Hepatocyte (in vitro differentiated cells): ENCODE data around the gene TMEM26. TPM values are rescaled to one million over a fixed set of nuclear protein-coding genes. Genes with fewer than 3 reads are reported as not detected.

Experiments used
- DNase-seq: peaks from one replicate; pipeline ENCODE4 v3.0.0-alpha.2; 2016; ENCODE audit warnings: low spot score
- H2AFZ ChIP-seq: fragments of 200-600 bp; sonication (generic); 2 replicates; pipeline ENCODE4 v1.6.0; 2016; ENCODE audit warnings: antibody characterized with exemption, mild to moderate bottlenecking
- H3K27ac ChIP-seq: fragments of 200-600 bp; sonication (generic); 2 replicates; pipeline ENCODE4 v1.5.1; 2016; ENCODE audit warnings: mild to moderate bottlenecking
- H3K27me3 ChIP-seq: fragments of 200-600 bp; sonication (generic); 2 replicates; pipeline ENCODE4 v1.6.1; 2016
- H3K36me3 ChIP-seq: fragments of 200-600 bp; sonication (generic); replicated peaks from 2 replicates; pipeline ENCODE4 v1.5.1; 2016; ENCODE audit warnings: low read depth; ENCODE audit not compliant: insufficient read depth
- H3K4me1 ChIP-seq: fragments of 200-600 bp; sonication (generic); 2 replicates; pipeline ENCODE4 v1.5.1; 2016; ENCODE audit warnings: mild to moderate bottlenecking, moderate library complexity; ENCODE audit not compliant: insufficient read depth
- H3K4me2 ChIP-seq: fragments of 200-600 bp; sonication (generic); 2 replicates; pipeline ENCODE4 v1.6.0; 2016
- H3K4me3 ChIP-seq: fragments of 200-600 bp; sonication (generic); 2 replicates; pipeline ENCODE4 v1.5.1; 2016; ENCODE audit warnings: mild to moderate bottlenecking
- H3K79me2 ChIP-seq: fragments of 200-600 bp; sonication (generic); 2 replicates; pipeline ENCODE4 v1.6.0; 2017; ENCODE audit warnings: mild to moderate bottlenecking
- H3K9me2 ChIP-seq: fragments of 200-600 bp; sonication (generic); replicated peaks from 2 replicates; pipeline ENCODE4 v1.6.0; 2017; ENCODE audit warnings: mild to moderate bottlenecking; ENCODE audit not compliant: insufficient read depth
- H3K9me3 ChIP-seq: fragments of 200-600 bp; sonication (generic); 2 replicates; pipeline ENCODE4 v1.5.1; 2016; ENCODE audit warnings: low read depth, mild to moderate bottlenecking
- H4K20me1 ChIP-seq: fragments of 200-600 bp; sonication (generic); 2 replicates; pipeline ENCODE4 v1.6.0; 2016; ENCODE audit warnings: mild to moderate bottlenecking; ENCODE audit not compliant: insufficient read depth, poor library complexity, severe bottlenecking
- CTCF ChIP-seq: fragments of 200-600 bp; sonication (generic); IDR thresholded peaks from 2 replicates; pipeline ENCODE4 v1.5.1; 2016; ENCODE audit warnings: antibody characterized with exemption, mild to moderate bottlenecking; ENCODE audit not compliant: poor library complexity
- EZH2 ChIP-seq: fragments of 200-600 bp; sonication (generic); IDR thresholded peaks from 2 replicates; pipeline ENCODE4 v1.6.1; 2016; ENCODE audit warnings: antibody characterized with exemption, mild to moderate bottlenecking, borderline replicate concordance
- EZH2phosphoT487 ChIP-seq: fragments of 200-600 bp; sonication (generic); IDR thresholded peaks from one replicate; pipeline ENCODE4 v1.6.1; 2018; ENCODE audit warnings: antibody characterized with exemption, mild to moderate bottlenecking, low read depth, moderate library complexity; ENCODE audit not compliant: unreplicated experiment, severe bottlenecking
- WGBS: methylation state at CpG from one replicate; pipeline ENCODE4 v1.1.6; 2016; ENCODE audit warnings: low lambda C conversion rate; ENCODE audit errors: missing lambda C conversion rate; 5-methylcytosine and 5-hydroxymethylcytosine counted together
- polyA plus RNA-seq: library from polyadenylated mRNA; unstranded; fragments of >200 nt; fragmentation: Nextera tagmentation; extraction: Ambion mirVana; gene quantifications from 2 replicates; pipeline ENCODE4 v1.2.1, GENCODE V29; 2016
- total RNA-seq: library from RNA; depleted of rRNA; stranded (reverse); fragments of >200 nt; gene quantifications from 2 replicates; pipeline ENCODE4 v1.2.3, GENCODE V29; 2014

Gene TMEM26
- total RNA-seq (2.2 and 3.3 TPM in 2 replicates), polyA plus RNA-seq (0.27 and 0.39 TPM in 2 replicates)

GRCh38 chr10:61452655-61453641, at the start of gene TMEM26:
TSS of gene TMEM26 (minus strand) at chr10:61453381. CDS start at chr10:61453081, 300 bp downstream.
- Histone ChIP-seq H3K4me3 (peak within 1 kb of the TSS; percentile 70), H3K79me2 (no peaks in the 10 kb centered on the region), H3K4me1 (peaks cover 5% of the 10 kb centered on the region), H3K9me3 (no peaks in the 10 kb centered on the region), H3K36me3 (no peaks in the 10 kb centered on the region), H4K20me1 (no peaks in the 10 kb centered on the region), H3K27ac (no peak within 1 kb of the TSS), H3K9me2 (no peaks in the 10 kb centered on the region), H3K4me2 (peak within 1 kb of the TSS; percentile 93), H3K27me3 (peaks cover 42% of the 10 kb centered on the region), H2AFZ (peak within 1 kb of the TSS; percentile 72)
- WGBS = 3% methylated on average over 50 of the region's 58 CpGs
- peak; percentile 60 for DNase-seq
- TF ChIP-seq EZH2phosphoT487 (no peak), CTCF (no peak), EZH2 (peak; percentile 13)

GRCh38 chr10:61500460-61500859, 47.3 kb upstream of the TMEM26 start:
- H3K27me3 ChIP-seq = no peaks in the 10 kb centered on the region
- no peaks in the 10 kb centered on the region for H3K36me3 ChIP-seq
- no peak for DNase-seq
- H3K79me2 ChIP-seq = no peaks in the 10 kb centered on the region
- TF ChIP-seq EZH2 = no peak
- no peak for TF ChIP-seq CTCF
- no peak for TF ChIP-seq EZH2phosphoT487
- H3K9me2 ChIP-seq = no peaks in the 10 kb centered on the region
- no peaks in the 10 kb centered on the region for H4K20me1 ChIP-seq
- no peak overlapping the region for H2AFZ ChIP-seq
- no peaks in the 10 kb centered on the region for H3K4me1 ChIP-seq
- H3K9me3 ChIP-seq = no peaks in the 10 kb centered on the region
- H3K27ac ChIP-seq = no peak overlapping the region
- H3K4me3 ChIP-seq = no peak overlapping the region
- no peak overlapping the region for H3K4me2 ChIP-seq

GRCh38 chr10:61492364-61492995, 39.3 kb upstream of the TMEM26 start:
- no peaks in the 10 kb centered on the region for H3K36me3 ChIP-seq
- H3K4me2 ChIP-seq = no peak overlapping the region
- TF ChIP-seq EZH2 (no peak), EZH2phosphoT487 (no peak), CTCF (no peak)
- H3K79me2 ChIP-seq = no peaks in the 10 kb centered on the region
- H2AFZ ChIP-seq = no peak overlapping the region
- H3K9me3 ChIP-seq = no peaks in the 10 kb centered on the region
- 94% methylated on average over 2 of the region's 2 CpGs for WGBS
- no peaks in the 10 kb centered on the region for H3K27me3 ChIP-seq
- no peaks in the 10 kb centered on the region for H3K9me2 ChIP-seq
- H3K27ac ChIP-seq = no peak overlapping the region
- no peak overlapping the region for H3K4me3 ChIP-seq
- no peaks in the 10 kb centered on the region for H3K4me1 ChIP-seq
- DNase-seq = no peak
- H4K20me1 ChIP-seq = no peaks in the 10 kb centered on the region
